Daoy (cell line): ENCODE data around the gene ELK3. TPM values are rescaled to one million over a fixed set of nuclear protein-coding genes. Genes with fewer than 3 reads are reported as not detected.

Source experiments
- DNase-seq: peaks from one replicate; pipeline ENCODE4 v3.0.0-alpha.2; 2015; ENCODE audit warnings: low read depth
- total RNA-seq: library from RNA; depleted of rRNA; stranded (reverse); fragments of >200 nt; shearing (Covaris generic); gene quantifications from 2 replicates; pipeline ENCODE4 v1.2.3, GENCODE V29; 2014

ELK3 gene
- total RNA-seq, 1 experiment from 2014 or later: 27.4 TPM

DNA sequence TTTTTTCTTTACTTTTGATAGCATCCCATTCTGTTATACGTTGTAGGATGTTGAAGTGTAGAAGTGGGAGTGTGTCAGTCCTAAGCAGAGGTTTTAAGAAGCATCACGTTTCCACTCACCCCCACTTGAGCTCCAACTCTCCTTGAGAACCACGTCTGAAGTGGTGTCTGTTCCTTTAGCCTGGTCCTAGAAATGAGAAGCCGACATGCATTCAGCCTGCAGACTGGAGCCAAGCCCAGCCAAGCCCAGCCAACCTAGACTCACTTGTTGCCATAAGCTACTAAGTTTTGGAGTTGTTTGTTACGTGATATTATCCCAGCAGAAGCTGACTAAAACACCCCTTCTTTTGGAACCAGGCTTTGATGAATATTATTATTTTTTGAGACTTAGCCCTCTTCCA is 4.4 kb upstream of the ELK3 start:
- no peak for DNase-seq

DNA sequence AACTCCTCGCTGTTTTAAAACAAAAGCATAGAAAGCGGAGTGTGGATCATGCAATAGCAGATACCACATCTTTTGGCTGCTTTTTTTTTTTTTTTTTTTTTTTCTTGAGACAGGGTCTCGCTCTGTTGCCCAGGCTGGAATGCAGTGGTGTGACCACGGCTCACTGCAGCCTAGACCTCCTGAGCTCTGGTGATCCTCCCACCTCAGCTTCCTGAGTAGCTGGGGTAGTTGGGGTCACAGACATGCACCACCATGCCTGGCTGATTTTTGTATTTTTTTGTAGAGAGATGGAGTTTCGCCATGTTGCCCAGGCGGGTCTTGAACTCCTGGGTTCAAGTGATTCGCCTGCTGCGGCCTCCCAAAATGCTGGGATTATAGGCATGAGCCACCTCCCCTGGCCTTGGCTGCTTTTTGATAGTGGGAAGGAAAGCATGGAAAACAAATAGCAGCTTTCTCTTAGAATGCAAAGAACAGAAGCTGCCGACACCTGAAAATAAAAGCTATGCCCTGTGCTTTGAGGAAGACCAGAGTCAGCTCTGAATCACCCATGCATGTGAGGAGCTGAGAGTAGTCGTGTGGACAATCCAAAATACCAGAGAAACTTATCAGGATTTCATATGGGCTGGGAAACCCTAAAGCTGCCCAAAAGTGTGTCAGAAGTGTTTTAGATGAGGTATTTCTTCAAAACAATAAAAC is 3.6 kb upstream of the ELK3 start:
- no peak for DNase-seq

DNA sequence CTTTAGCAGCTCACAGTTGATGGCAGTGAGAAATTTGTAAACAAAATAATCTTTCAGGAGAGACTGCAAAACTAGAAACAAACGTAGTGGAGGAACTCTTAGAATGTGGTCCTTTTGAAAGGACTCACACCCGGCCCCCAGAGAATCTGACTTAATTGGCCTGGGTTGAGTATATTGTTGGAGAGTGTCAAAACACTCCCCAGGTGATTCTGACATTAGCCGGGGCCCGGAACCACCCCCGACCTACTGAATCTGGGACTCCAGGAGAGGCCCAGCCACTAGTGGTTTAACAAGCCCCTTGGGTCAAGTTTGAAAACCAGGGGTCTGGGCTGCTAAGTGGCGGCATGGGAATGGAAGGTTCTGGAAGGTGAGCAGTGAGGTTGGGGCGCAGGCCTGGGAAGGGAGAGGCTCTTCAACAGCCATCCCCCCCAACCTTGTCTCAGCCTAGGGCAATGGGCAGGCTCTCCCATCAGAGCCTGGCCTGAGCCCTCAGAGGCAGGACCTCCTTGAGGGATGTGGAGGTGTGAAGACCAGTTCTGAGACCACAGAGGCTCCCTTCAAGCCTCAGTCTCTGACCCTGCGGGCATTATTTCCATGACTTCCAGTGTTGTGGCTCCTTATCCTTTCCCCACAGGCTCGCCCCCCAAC is 1.1 kb upstream of the ELK3 start:
- no peak for DNase-seq

DNA sequence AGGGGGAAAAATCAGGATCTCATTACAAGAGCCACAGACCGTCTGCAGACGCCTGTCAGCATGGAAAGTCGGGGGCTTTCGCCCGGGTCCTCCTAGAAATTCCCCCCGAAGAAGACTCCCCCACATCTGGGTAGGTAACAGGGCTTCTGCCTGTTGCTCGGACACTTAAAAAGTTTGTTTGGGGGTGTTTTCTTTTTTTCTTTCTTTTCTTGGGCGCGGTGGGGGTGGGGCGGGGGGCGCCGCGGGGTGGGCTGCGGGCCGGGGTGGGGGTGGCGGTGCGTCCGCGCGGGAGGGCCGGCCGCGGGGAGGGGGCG is 358 bp downstream of the ELK3 start:
- no peak for DNase-seq

DNA sequence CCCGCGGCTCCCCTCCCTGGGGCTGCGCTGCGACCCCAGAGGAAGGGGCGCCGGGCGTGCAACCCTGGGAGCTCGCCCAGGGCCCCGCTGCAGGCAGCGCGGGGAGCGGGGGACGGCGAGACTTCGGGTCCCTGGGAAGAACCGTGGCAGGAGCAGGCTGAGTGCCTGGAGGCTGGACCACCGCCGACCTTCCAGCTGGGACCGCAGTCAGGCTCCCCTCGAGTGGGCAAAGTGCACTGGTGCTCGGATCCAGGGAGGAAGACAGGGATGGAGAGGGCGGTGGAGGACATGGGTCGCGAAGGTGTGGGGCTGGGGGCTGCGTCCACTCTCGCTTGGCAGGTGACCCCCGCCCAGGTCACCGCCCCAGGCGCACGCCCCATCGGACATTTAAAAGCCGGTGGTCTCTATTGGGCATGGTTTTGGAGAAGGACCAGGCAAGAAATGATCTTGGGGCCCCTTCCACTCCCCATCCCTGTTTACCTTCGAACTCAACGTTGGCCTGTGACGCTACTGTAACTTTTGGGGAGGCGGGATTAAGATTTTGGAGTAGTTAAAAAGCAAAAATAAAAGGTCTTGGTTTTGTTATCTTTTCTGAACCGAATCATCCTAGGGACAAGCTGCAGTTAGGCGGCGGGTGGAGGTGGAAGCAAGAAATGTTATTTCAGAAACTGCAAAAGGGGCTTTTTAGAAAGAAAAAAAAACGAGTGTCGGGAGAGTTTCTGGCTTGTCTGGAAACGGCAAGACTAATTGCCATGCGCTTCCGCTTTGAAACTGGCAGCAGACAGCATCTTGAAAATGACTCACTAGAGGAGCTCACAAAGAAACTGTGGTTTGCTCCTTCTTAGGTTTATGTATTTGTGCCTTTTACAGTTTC is 1.0 kb downstream of the ELK3 start:
- DNase-seq: peak; percentile 91

DNA sequence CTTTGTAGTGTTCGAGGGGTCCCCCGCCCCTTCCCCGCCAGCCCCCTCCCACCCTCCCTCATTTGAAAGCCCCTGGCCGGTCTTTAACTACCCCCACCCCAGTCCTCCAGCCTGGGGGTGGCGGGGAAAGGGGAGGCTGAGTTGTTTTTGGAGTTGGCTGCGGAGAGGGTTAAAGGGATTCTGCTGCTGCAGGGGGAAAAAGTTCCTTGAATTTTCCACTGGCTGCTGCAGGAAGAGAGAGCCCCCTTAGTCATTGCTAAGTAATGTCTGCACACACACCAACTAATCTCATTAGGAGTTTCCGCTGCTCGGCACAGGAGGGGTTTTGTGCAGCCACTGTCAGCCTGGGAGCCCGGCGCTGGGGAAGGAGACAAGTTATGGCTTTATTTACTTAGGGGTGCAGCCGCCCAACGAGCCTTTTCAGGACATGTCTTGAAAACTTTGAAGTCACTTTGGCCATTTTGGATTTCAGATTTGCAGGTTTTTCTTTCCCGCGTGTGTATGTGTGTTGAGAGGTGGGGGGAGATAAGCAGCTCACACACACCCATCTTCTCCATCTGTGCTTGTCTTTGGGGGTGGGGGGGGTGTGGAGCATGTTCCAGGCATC is 1.8 kb downstream of the ELK3 start:
- peak; percentile 86 for DNase-seq

DNA sequence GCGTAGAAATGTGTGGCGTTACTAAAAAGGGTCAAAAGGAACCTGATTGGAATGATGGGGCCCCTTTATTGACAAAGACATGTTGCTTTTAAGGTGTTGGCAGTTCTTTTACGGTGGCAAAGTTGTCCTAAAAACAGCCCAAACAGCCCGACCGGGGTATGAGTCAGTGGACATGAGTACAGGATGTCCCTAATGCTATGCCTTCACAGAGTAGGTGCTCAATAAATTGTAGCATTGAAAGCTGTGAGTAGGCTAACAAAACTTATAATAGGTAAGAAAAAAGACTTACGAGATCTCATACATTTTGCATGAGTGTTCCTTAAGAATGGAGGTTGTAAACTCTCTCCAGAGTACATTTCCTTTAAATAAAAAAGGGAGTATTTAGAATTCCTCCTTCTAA is 2.6 kb downstream of the ELK3 start:
- DNase-seq: peak; percentile 58

DNA sequence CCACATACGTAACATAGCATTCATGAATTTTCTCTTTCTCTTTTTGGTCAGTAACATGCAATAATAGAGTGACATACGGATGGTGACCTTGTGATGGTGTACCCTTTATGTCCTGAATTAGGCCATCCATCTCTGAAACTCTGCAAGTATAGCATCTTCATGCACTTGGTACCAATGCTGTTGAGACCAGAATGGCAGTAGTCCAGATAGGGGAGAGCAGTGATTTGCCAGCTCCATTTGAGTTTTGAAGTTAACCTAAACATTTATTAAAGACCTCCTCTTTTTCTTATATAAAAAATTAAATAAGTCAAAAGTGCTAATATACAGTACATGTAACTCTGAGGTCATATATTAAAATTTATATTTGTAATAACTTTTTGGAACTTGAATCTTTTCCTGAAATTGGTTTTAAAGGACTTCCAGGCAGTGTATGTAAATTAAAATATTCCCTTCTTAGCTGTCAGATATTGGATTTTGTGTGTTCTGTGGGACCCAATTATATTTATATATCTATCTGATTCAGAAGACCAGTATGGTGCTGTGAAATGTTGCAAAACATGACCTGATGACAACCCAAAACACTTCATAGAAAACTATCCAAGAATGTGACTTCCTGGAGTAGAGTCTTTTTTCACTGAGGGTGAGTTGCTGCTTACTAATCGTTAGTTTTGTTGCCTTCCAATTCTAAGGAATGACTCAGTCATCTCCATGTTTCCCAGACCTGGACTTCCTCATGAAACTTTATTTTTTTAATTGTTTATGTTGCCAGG is 3.5 kb downstream of the ELK3 start:
- peak; percentile 87 for DNase-seq

DNA sequence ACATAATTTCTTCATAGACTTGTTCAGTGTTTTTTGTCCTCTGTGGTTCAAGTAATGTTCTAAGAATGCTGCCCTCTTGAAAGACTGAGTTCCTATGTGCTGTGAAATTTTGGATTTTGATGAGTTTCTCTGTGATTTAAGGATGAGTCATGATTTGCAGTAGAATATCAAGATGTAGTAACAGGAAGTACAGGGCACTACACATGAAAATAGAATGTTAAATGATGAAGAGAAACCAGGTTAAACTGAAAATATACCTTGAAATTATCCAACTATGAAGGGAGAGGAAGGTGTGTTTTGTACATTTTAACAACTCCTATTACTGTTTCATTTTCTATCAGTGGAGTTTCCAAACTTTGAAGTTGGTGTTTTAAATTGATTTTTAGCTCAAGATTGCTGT is 4.8 kb downstream of the ELK3 start:
- DNase-seq: peak; percentile 78

DNA sequence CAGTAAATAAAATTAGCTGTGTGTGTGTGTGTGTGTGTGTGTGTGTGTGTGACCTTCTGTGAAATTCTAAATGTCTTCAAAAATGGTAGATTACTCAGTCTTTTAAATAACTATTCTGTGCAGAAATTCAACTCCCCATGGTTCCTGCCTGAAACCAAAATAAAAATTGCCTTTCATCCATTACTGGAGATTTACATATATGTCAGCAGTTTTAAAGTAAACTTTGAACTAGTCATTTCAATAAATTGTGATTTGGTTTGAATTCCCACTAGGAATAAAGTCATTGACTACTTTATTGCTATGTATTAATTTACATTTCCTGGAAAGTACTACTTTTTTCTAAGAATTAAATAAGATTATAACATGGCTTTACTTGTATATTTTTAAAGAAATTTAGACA is 5.3 kb downstream of the ELK3 start:
- no peak for DNase-seq

DNA sequence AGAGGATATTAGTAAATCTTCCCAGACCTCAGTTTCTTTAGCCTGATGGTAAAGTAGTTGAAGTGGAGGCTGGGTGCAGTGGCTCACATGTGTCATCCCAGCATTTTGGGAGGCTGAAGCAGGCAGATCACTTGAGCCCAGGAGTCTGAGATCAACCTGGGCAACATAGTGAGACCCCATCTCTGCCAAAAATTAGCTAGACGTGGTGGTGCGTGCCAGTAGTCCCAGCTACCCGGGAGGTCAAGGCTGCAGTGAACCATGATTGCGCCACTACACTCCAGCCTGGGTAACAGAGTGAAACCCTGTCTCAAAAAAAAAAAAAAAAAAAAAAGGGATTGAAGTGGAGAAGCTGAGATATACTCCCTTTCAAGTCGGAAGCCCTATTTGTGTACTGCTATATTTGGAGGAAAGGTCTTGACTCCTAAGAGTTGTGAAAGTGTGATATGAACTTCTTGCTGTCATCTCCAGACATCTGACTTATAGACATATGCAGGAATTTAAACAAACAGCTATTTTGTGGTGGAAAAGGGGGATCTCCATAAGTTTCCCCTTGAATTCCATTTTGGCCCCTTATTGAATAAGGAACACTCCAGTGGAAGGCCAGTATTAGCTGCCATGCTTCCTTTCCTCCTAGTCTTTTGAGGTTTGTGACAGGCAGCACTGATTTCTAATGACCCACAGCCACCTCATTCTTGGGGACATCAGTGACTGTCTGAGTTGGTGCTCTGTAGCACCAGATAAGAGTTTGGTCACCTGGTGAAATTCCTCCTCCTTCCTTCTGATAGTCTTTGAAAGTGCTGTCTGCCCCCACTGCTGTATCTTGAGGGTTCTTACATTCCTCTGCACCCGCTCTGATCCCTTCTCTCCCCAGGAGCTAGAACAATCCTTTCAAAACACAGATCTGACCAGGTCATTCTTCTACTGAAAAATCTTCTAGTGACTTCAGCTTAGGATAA is 7.4 kb downstream of the ELK3 start:
- no peak for DNase-seq

DNA sequence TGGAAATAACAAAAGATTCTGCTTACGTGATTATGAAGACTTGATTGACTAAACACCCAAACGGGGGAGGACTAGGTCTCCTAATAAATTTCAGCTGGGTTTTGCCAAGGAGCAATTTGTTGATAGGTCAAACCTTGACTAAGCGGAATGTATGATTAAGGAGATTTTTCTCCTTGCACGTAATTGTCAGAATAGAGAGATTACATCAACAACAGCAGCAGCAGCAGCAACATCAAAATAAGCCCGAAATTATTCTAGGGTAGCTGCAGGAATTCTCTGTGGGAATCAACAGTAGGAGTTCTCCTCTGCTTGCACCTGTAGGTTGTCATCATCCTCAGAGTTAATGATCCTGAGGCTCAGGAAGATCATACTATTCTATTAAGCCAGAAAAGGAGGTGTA is 10.2 kb downstream of the ELK3 start:
- DNase-seq: no peak

DNA sequence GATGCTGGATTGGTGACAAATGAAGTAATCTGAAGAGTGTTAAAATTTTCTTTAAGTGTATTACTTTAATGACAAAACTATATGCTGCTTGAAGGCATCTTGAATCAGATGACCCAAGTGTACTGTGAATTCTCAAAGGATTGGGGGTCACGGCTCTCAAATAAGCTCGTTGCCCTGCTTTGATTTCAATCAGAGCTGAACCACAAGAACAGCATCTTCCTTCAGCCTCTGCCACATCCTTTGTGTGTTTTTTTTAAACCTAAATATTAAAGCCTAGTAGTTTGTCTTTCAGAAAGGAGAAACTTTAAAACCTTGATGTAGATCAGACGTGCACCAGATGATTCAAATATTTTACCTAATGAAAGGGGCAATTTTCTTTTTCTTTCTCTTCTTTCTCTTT is 11.7 kb downstream of the ELK3 start:
- no peak for DNase-seq

DNA sequence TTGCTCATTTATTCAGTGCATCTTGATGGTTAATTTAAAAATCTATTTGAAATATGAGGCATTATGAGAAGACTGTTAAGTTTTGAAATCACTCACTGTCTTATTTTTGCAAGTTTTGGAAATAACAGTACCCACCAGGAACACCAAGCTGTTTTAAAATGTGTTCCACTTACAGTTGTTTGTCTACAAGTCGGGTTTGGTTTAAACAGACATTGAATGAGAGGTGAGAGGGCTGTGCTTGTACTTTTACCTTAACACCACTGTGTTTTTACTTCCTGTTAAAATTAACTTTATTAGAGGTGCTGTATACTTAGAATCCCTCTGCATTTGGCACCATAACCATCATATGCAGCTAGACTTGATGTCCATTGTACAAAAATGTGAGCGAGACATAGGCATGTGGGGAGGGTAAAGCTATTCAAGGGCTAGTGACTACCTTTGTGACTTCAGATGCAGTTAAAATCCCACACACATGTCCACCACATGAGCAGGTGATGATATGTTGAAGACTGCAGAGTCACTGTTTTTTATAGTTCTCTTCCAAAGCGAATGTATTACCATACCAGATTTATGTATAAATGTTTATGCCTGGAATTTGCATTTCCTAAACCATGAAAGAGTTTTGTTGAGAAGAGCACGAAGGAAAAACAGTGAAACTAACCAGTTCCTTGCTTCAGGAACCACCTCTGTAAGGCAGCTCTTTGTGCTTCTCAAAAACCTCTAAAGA is 12.9 kb downstream of the ELK3 start:
- DNase-seq: no peak

DNA sequence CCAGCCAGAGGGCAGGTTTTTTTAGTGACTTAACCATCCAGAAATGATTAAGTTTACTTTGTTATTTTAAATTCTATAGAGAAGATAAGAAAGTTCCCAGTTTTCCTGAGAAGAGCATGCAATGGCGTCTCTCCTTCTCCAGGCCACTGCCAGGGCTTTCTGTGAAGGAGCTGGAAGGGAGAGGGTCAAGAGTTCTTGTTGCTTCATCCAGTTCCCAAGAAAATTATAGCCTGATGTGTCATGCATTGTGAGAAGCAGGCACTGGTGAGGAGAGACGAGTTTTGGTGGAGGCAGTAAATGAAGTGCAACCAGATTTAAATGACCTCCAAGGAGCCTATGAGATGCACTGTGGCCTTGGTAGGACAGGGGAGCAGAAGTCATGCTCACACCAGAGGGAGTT is 14.2 kb downstream of the ELK3 start:
- peak; percentile 17 for DNase-seq

DNA sequence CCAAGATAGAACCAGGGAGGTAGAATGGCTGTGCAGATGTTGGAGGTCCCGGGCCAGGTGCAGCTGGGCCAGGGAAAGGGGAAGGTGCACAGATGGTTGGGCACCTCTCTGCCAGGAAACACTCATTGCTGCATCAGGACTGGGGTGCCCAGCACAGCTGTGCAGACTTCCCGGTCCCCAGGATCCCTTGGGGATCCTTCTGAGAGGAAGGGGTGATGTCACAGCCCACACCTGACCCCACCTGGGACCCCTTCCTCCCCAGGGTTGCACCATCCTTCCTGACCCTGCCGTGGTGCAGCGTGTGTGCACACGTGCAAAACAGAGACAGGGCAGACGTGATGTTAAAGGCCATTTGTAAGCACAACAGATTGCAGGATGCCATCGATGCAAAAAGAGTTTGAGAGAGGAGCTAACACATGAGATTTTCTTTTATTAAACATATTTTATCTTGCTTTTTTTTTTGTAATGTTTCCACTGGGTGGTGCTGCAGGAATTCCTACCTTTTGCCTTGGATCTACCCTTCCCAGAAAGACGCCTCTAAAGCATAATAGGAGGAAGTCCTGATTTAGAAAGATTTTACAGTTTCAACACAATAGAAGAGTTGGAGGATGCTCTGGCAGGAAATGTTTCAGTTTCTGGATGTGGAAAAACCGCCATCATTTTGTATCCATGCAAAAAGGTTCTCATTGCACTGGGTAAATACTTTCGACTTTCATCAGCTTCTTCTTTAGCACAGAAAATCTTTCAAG is 14.8 kb downstream of the ELK3 start:
- no peak for DNase-seq

DNA sequence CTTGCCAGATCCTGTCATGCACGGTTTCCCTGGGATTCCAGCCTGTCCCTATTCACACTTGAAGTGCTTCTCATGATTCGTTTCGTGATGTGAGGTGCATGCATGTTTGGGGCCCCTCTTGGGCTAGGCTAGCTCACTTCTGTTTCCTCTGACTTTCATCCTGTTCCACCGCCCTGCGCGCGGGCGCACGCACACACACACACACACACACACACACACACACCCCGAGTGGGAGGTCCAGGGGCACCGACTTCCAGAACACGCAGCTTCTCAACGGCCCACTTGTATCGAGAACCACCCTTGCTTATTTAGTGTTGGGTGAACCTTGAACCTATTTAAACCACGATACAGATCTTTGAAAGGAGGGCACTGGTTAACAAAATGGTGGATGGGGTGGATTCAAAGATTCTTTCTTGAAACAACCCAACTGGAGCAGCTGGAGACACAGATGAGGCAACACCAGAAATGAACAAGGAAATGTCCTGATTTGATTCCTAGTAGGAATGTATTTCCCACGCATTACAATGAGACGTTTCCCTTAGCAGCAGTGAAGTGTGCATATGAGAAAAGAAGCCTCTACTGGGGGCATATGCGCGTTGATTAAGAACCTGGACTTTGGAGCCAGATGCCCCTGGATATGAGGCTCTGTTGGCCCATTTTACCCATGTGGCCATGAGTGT is 16.3 kb downstream of the ELK3 start:
- no peak for DNase-seq

DNA sequence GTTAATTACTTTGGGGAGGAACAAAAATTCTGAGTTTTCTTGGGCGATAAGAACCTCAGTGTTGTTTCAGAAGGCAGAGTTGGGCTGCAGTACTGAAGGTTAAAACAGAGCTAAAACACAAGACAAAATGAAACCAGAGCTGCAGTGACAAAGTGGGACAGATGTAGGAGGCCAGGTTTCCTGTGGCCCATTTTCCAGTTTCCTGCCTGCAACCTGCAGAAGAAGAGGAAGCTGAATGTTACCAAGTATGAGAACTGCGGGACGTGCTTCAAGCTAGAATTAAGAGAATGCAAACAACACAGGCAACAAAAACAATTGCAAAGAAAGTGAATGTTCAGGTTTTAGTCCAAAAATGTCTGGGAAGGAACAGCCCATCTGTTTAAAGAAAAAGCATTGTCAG is 17.8 kb downstream of the ELK3 start:
- DNase-seq: no peak
